SK-N-MC (cell line): Measurements from ENCODE around the gene PIGK.

Source experiments
- EZH2 ChIP-seq: fragments of 200-600 bp; sonication (generic); IDR thresholded peaks from one replicate; pipeline ENCODE4 v1.6.1; 2017; ENCODE audit warnings: antibody characterized with exemption
- POLR2AphosphoS5 ChIP-seq: IDR thresholded peaks from 2 replicates; pipeline ENCODE4 v1.6.1; 2012; ENCODE audit warnings: mild to moderate bottlenecking, low read depth, low read length, borderline replicate concordance

DNA sequence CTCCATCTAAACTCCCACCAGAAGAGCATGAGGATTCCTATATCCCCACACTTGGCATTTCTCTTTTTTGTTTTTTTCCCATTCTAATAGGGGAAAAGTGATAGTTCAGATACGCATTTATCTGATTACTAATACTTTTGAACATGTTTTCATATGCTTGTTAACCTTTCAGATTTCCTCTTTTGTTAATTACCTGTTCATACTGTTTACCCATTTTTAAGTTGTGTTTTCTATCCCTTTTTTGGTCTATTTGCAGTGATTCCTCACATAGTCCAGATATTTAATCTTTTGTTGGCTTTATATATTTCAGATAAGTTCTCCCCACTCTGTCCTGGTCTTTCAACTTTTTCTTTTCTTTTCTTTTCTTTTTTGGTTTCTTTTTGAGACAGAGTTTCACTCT is 13.6 kb upstream of the PIGK start:
- TF ChIP-seq POLR2AphosphoS5, result no peak
- TF ChIP-seq EZH2, result no peak
